Adrenal gland (tissue), 12 donors: ENCODE results near the gene CRYBA1. TPM values are rescaled to one million over a fixed set of nuclear protein-coding genes. Genes with fewer than 3 reads are reported as not detected.
"Not testable (repeated sequence)": the region's sequence is repeated elsewhere in the genome, so short reads cannot be mapped to it uniquely, and the experiment has no call there.

ENCODE experiments used
- DNase-seq, 7 donors: peaks; one replicate each; pipeline ENCODE4 v3.0.0-alpha.2; 2019 to 2020
- H3K27ac ChIP-seq, 5 donors: fragments of 200-600 bp; sonication (generic) in 4 of 5; 1 replicate in 3 of 5; 2 replicates in 2 of 5; pipeline versions ENCODE4 v1.5.1 to v1.8.0; 2016 to 2020; ENCODE audit warnings: mild to moderate bottlenecking in 1 of 5
- H3K27me3 ChIP-seq: fragments of 200-600 bp; 2 replicates; pipeline ENCODE4 v1.8.0; 2021
- H3K36me3 ChIP-seq, 2 donors: fragments of 200-600 bp; replicated peaks in 1 of 2; 1 replicate in 1 of 2; 2 replicates in 1 of 2; pipeline versions ENCODE4 v1.5.1 to v1.8.0; 2018 to 2022
- H3K4me1 ChIP-seq, 2 donors: fragments of 200-600 bp; replicated peaks in 1 of 2; 1 replicate in 1 of 2; 2 replicates in 1 of 2; pipeline versions ENCODE4 v1.5.1 to v1.8.0; 2018 to 2021
- H3K4me3 ChIP-seq, 4 donors: fragments of 200-600 bp; sonication (generic) in 3 of 4; one replicate each; pipeline ENCODE4 v1.5.1; 2016 to 2018
- H3K9me3 ChIP-seq, 3 donors: fragments of 200-600 bp; sonication (generic) in 1 of 3; replicated peaks in 1 of 3; 1 replicate in 2 of 3; 2 replicates in 1 of 3; pipeline versions ENCODE4 v1.5.1 to v1.8.0; 2016 to 2021
- POLR2A ChIP-seq, 2 donors: fragments of 450-650 bp; IDR thresholded peaks; one replicate each; pipeline ENCODE4 v1.6.1; 2017; ENCODE audit warnings: antibody characterized with exemption in 2 of 2, mild to moderate bottlenecking in 2 of 2, moderate library complexity in 1 of 2
- WGBS, 4 donors: extraction: QIAGEN DNeasy Blood & Tissue Kit in 2 of 4; methylation state at CpG; one replicate each; pipeline versions ENCODE4 v1.1.5 to v1.1.7; 2013 to 2017; 5-methylcytosine and 5-hydroxymethylcytosine counted together
- intact Hi-C, 2 donors: fragments of 100-400 bp; cut with DNase I; formaldehyde crosslinking; loops; one replicate each; pipeline versions ENCODE4 v1.14.1 to v1.15.0; 2022 to 2023
- polyA plus RNA-seq, 3 donors: library from polyadenylated mRNA; stranded (reverse); fragments of 200-250 nt in 2 of 3; fragments of 350-450 nt in 1 of 3; fragmentation: Illumina TruSeq in 1 of 3; extraction: RNeasy Lipid Tissue Mini Kit (QIAGEN cat#74804) in 1 of 3; gene quantifications; one replicate each; pipeline ENCODE4 v1.2.3, GENCODE V29; 2013 to 2014
- total RNA-seq, 9 donors: library from RNA; depleted of rRNA in 4 of 9; stranded (reverse); fragments of >200 nt in 4 of 9; fragments of 120-200 nt in 1 of 9; fragmentation: NEBNext Ultra II Directional in 1 of 9; extraction: Animal tissue kit (Norgen Biotek cat#: 25700) in 1 of 9; gene quantifications; one replicate each; pipeline versions ENCODE4 v1.1.0 to v1.2.4, GENCODE V29; 2013 to 2023
- TF ChIP-seq, protein P1 (sequence below), 6 experiments: fragments of 450-650 bp in 4 of 6; fragments of 200-600 bp in 2 of 6; sonication (generic) in 1 of 6; IDR thresholded peaks; 1 replicate in 5 of 6; 2 replicates in 1 of 6; pipeline versions ENCODE4 v1.5.1 to v1.8.0; 2016 to 2021; ENCODE audit warnings: antibody characterized with exemption in 6 of 6, mild to moderate bottlenecking in 2 of 6, moderate library complexity in 1 of 6
- donor health status: healthy with polysubstance abuse.
- donor health status: Bipolar disorder and iron deficiency.
- donor health status: DM: yes; HTN: yes; CAD: no.
- donor health status: DM: no; HTN: no; CAD: no.
- donor health status: DM: no; HTN: no; CAD: no.
- donor health status: DM: yes; HTN: yes; CAD: no.

The CRYBA1 gene
- total and polyA plus RNA-seq, 12 donors = not detected

DNA sequence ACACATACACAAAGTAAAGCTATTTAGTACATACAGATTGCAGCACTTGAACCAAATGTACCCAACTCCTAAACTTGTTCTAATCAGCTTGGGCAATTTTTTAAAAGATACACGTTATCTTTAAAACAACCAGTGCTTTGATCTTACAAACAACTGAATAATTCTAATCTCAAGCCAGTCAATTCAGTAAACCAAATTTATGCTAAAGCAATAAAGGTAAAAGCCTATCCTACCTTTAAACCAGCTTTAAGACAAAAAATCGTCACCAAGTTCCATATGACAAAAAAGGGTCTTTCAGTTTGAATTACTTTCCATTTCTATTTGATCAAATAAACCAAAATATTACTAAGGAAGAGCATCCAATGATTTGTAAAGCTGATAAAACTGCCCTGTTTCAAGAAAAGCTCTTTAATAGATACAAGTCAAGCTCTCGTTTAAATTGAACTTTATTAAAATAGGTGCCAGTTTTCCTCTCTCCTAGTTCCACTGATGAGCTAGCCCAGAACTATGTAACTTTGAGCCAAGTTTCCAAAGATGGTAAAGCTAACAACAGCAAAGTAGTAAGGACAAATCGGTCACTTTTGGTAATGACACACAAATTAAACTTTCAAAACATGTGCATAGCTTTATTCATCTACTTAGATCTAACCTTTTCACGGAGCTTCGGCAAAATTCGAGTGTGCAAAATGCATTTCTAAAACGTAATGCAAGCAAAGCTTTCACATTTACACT lies 10.2 kb downstream of the CRYBA1 start:
- Histone ChIP-seq H3K4me1 (peaks cover 28 to 56% of the 10 kb centered on the region in 2 donors), H3K9me3 (no peaks in the 10 kb centered on the region), H3K27me3 (no peaks in the 10 kb centered on the region), H3K4me3 (no peak overlapping the region), H3K36me3 (peaks cover 0 to 22% of the 10 kb centered on the region in 2 donors), H3K27ac (peak overlapping the region in 1 of 5 donors; percentile 9)
- intact Hi-C loops = no loop called here
- TF ChIP-seq, protein P1, sequence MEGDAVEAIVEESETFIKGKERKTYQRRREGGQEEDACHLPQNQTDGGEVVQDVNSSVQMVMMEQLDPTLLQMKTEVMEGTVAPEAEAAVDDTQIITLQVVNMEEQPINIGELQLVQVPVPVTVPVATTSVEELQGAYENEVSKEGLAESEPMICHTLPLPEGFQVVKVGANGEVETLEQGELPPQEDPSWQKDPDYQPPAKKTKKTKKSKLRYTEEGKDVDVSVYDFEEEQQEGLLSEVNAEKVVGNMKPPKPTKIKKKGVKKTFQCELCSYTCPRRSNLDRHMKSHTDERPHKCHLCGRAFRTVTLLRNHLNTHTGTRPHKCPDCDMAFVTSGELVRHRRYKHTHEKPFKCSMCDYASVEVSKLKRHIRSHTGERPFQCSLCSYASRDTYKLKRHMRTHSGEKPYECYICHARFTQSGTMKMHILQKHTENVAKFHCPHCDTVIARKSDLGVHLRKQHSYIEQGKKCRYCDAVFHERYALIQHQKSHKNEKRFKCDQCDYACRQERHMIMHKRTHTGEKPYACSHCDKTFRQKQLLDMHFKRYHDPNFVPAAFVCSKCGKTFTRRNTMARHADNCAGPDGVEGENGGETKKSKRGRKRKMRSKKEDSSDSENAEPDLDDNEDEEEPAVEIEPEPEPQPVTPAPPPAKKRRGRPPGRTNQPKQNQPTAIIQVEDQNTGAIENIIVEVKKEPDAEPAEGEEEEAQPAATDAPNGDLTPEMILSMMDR (IDR thresholded peaks at IDR 0.05) = no peak
- TF ChIP-seq POLR2A (IDR thresholded peaks at IDR 0.05) = no peak
- no peak for DNase-seq
- WGBS, 4 donors = 60 to 72% (median 68%) methylated on average over 8 of the region's 8 CpGs

DNA sequence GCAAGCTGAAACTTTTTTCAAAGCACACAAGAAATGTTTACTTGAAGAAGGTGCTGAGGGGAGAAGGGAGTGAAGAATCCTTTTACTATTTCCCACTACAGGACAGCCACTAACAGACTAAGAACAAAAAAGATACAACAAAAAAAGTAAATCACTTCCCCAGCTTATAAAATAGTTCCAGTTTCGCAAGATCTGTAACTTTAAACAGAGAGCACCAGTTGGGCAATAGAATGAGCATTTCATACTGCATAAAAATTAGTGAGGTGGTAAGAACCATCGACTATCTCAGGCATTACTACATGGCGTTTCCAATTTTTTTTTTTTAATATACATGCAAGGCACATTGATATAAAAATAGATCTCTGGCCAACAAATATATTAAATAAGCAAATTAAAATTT lies 11.1 kb downstream of the CRYBA1 start:
- no peak overlapping the region for H3K4me3 ChIP-seq
- H3K27ac ChIP-seq = peak overlapping the region in 1 of 5 donors; percentile 9
- no peaks in the 10 kb centered on the region for H3K9me3 ChIP-seq
- DNase-seq = no peak
- no peaks in the 10 kb centered on the region for H3K27me3 ChIP-seq
- 70 to 86% (median 80%) methylated on average over 3 of the region's 3 CpGs for WGBS, 4 donors
- intact Hi-C loops = no loop called here
- peaks cover 28 to 48% of the 10 kb centered on the region in 2 donors for H3K4me1 ChIP-seq
- peaks cover 0 to 30% of the 10 kb centered on the region in 2 donors for H3K36me3 ChIP-seq
- TF ChIP-seq POLR2A (IDR thresholded peaks at IDR 0.05) = no peak
- TF ChIP-seq, protein P1 (IDR thresholded peaks at IDR 0.05) = no peak

DNA sequence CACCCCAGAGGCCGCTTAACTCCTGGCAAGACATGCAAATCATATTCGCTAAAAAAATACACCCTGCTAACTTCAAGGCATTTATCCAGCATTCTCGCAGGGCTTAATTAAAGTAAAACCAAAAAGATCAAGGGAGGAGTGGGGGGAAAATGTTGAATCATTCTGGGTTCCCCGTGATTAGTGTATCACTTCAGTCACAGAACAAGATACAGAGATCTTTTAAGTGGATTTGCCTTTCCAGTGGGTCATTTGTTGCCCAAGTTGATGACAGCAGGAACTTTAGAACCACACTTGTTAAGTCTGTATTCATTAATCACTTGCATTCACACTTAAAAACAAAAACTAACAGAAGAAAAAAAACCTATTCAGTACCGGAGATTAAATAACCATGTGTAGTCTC lies 17.3 kb downstream of the CRYBA1 start:
- no peaks in the 10 kb centered on the region for H3K9me3 ChIP-seq
- peaks cover 0 to 4% of the 10 kb centered on the region in 2 donors for H3K4me1 ChIP-seq
- no peak overlapping the region for H3K27ac ChIP-seq
- 85 to 90% (median 88%) methylated on average over 5 of the region's 5 CpGs for WGBS, 4 donors
- no peak overlapping the region for H3K4me3 ChIP-seq
- no peak for TF ChIP-seq POLR2A (IDR thresholded peaks at IDR 0.05)
- TF ChIP-seq, protein P1 (IDR thresholded peaks at IDR 0.05) = no peak
- intact Hi-C loops = no loop called here
- no peaks in the 10 kb centered on the region for H3K27me3 ChIP-seq
- no peak for DNase-seq
- peaks cover 0 to 63% of the 10 kb centered on the region in 2 donors for H3K36me3 ChIP-seq

DNA sequence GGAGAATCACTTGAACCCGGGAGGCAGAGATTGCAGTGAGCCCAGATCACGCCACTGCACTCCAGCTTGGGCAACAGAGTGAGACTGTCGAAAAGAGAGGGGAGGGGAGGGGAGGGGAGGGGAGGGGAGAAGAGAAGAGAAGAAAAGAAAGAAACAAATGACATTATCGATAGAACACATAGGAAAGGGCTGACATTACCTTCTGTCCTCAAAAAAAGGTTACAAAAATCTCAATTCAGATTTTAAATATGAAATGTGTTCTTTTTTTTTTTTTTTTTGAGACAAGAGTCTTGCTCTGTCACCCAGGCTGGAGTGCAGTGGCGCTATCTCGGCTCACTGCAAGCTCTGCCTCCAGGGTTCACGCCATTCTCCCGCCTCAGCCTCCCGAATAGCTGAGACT lies 25.3 kb downstream of the CRYBA1 start:
- DNase-seq, H3K27me3 ChIP-seq, H3K9me3 ChIP-seq, H3K27ac ChIP-seq, intact Hi-C loops, H3K4me3 ChIP-seq: not testable (repeated sequence)
- 91 to 95% (median 94%) methylated on average over 9 of the region's 9 CpGs for WGBS, 4 donors
- peaks cover 0 to 28% of the 10 kb centered on the region in 2 donors for H3K4me1 ChIP-seq
- H3K36me3 ChIP-seq = peaks cover 0 to 36% of the 10 kb centered on the region in 2 donors

DNA sequence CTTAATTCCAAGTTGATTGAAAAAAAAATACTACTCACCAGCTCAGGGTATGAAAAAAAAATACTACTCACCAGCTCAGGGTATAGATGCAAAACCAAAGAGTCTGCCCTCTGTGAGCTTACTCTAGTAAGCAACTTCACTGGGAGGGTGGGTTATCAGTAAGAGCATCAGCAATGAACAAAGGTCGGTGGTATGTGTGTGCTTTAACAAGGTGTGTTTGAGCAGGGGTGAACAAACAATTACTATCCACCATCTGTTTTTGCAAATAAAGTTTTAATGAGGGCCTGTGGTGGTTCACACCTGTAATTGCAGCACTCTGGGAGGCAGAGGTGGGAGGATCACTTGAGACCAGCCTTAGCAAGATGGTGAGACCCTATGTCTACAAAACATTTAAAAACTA lies 27.3 kb downstream of the CRYBA1 start:
- no peak overlapping the region for H3K4me3 ChIP-seq
- peaks cover 0 to 31% of the 10 kb centered on the region in 2 donors for H3K36me3 ChIP-seq
- intact Hi-C loops = no loop called here
- TF ChIP-seq POLR2A (IDR thresholded peaks at IDR 0.05) = no peak
- TF ChIP-seq, protein P1 (IDR thresholded peaks at IDR 0.05) = no peak
- 76 to 86% (median 79%) methylated on average over 1 of the region's 1 CpG for WGBS, 4 donors
- H3K4me1 ChIP-seq = peaks cover 0 to 41% of the 10 kb centered on the region in 2 donors
- DNase-seq = no peak
- H3K27ac ChIP-seq = no peak overlapping the region
- H3K9me3 ChIP-seq = no peaks in the 10 kb centered on the region
- H3K27me3 ChIP-seq = no peaks in the 10 kb centered on the region
